ENCODE results near the gene ZNF525.
"Not testable (repeated sequence)": the region's sequence is repeated elsewhere in the genome, so short reads cannot be mapped to it uniquely, and the experiment has no call there.

Gene ZNF525

GRCh38 chr19:53365134-53365898, at the start of gene ZNF525:
TSS of gene ZNF525 (plus strand) at chr19:53365705. CDS start at chr19:53372282, 6,577 bp downstream.
- DNase-seq = peak; percentile 97

- DNase-seq = no peak
These were observed 36.5 kb upstream of the ZNF525 start for GRCh38 chr19:53328967-53329366.

DNA sequence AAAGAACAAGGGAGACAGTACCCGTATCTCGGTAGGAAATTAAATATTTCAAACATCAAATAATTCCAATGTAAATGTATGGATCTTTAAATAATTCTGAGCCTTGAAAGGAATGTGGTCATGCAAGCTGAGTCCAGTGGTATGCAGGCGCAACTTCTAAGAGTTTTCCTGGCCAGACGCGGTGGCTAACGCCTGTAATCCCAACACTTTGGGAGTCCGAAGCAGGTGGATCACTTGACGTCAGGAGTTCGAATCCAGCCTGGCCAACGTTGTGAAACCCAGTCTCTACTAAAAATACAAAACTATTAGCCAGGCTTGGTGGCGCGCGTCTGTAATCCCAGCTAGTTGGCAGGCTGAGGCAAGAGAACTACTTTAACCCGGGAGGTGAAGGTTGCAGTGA, 33.0 kb upstream of the ZNF525 start:
- DNase-seq = no peak

DNA sequence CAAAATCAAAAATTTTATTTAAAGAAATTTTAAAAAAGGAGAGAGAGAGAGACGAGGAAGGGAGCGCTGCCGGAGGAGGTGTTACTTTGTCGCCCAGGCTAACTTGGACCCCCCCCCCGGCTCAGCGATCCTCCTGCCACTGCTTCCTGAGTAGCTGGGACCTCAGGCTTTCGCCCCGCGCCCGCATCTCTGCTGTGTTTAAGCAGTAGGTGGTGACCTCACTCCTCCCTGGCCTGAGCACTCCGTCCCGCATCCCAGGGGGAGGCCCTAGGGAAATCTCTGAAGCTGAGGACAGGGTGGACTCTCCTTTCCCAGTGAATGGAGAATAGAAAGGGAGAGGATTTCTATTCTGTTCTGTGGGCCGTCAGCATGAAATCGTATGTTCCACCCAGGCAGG, 32.4 kb upstream of the ZNF525 start:
- peak; percentile 32 for DNase-seq

DNA sequence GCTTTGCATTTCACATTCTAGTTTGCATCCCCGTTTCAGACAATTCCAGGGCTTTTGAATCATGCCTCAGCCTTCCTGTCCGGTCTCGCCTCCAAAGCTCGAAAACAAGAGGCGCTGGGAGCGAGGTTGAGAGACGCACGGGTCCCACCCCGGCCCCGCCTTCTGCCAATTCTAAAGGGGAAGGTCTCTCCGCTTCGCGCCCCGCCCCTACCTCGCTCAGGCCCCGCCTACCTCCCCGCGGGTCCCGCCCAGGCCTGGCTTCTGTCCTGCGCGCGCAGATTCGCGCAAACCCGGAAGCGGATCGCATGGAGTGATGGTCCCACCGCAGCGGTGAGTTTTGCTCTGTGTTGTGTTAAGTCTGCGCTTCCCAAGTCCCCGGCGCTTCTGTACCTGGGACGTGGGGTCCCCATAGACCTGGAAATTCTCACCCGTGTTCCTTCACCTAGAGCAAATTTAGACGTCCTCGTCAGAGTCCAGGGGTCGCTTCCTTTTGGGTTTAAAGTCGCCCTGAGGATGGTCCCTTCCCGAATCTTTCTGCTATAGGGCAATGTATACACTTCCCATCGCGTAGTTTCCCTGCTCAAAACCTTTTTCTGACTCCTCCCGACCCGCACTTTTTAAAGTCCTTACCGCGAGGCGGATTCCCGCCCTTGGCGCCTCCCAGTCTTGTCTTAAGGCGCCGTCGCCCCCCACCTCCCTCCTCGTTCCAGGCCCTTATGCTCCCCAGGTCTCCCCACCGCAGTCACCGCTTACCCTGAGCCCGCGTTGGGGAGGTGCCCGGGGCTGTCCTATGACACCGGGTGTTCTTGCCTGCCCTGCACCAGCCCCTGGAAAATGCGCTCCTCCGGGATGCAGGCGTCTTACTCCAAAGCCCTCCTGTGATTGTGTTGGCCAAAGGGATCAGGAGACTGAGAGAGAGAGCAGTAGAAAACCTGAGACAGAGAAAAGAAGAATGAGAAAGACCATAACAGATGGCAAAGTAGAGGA, 31.7 kb upstream of the ZNF525 start, which contains the start of gene ZNF845:
Gene ZNF845 (plus strand): TSS at position 287 of the 987 bp plus-strand sequence. CDS start 7,559 bp downstream, outside the sequence.
- peak; percentile 96 for DNase-seq

GRCh38 chr19:53344403-53344802, 21.1 kb upstream of the ZNF525 start:
- not testable (repeated sequence) for DNase-seq

DNA sequence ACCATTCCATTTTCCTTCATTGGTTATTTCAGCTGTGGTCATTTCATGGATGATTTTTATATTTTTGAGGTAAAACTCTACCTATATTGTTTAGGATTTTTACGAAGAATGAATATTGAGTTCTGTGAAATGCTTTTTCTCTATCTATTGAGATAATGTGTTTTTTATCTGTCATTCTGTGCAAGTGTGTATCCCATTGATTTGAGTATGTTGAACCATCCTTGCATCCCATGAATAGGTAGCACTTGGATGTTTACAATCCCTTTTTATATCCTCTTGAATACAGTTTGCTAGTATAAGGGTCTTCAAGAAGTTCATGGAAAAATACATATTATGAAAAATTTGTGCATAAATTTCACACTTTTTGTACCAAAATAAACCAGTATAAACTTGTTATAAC, 9.8 kb upstream of the ZNF525 start:
- no peak for DNase-seq

GRCh38 chr19:53357821-53358581, 7.5 kb upstream of the ZNF525 start:
- no peak for DNase-seq

DNA sequence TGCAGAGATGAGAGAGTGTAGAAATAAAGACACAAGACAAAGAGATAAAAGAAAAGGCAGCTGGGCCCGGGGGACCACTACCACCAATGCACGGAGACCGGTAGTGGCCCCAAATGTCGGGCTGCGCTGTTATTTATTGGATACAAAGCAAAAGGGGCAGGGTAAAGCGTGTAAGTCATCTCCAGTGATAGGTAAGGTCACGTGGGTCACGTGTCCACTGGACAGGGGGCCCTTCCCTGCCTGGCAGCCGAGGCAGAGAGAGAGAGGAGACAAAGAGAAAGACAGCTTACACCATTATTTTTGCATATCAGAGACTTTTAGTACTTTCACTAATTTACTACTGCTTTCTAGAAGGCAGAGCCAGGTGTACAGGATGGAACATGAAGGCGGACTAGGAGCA, 5.4 kb upstream of the ZNF525 start:
- not testable (repeated sequence) for DNase-seq

DNA sequence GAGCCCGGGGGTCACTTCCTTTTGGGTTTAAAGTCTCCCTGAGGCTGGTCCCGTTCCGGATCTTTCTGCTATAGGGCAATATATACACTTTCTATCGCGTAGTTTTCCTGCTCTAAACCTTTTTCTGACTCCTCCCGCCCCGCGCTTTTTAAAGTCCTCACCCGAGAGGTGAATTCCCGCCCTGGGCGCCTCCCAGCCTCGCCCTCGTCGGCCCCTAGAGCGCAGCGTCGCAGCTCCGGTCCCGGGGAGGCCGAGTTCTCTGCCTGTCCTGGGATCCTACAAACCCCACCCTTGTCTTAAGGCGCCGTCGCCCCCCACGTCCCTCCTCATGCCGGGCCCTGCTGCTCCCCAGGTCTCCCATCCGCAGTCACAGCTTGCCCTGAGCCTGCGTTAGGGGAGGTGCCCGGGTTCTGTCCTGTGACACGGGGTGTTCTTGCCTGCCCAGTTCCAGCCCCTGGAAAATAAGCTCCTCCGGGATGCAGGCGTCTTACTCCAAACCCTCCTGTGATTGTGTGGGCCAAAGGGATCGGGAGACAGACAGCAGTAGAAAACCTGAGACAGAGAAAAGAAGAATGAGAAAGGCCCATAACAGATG, 491 bp downstream of the ZNF525 start:
- no peak for DNase-seq

DNA sequence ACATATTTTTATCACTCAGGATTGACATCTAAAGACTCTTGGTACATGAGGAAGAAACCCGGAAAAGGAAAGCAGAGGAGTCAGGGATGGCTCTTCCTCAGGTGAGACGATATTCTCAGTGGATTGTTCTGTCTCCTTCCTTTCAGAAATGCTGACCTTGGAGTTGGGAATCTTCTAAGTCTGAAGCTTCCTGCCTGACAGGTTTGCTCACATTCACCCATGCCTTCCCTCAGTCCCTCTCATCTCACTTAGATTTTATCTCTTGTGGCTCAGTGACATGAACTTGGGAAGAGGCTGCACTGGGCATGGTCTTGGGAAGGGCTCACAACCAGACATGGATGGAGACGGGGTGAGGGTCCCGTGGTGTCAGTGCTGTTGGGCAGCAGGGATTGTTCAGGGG, 6.7 kb downstream of the ZNF525 start:
- no peak for DNase-seq

DNA sequence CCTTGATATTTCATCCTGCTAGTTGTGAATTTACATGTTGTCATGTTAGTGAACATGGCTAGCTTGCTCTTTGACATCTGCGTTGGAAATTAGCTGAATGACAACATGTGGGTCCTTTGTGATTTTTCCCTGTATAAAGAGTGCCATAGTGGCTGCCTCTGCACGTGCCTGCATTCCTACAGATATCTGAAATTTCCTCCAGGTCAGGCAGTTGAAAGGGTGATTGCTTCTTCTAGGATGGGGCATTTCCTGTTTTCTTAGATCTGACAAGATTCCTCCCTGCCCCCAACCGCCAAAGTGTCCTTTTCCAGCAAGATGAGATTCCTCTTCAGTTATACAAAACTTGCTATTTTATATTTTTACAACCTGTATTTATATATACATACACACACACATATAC, 8.8 kb downstream of the ZNF525 start:
- DNase-seq = no peak

GRCh38 chr19:53374743-53375142, 9.2 kb downstream of the ZNF525 start:
- no peak for DNase-seq

DNA sequence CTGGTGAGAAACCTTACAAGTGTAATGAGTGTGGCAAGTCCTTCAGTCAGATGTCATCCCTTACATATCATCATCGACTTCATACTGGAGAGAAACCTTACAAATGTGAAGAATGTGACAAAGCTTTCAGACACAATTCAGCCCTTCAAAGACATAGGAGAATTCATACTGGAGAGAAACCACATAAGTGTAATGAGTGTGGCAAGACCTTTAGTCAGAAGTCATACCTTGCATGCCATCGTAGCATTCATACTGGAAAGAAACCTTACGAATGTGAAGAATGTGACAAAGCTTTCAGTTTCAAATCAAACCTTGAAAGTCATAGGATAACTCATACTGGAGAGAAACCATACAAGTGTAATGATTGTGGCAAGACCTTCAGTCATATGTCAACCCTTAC, 15.9 kb downstream of the ZNF525 start:
- no peak for DNase-seq

GRCh38 chr19:53388168-53388567, 22.7 kb downstream of the ZNF525 start:
- DNase-seq = no peak

- no peak for DNase-seq
These were observed 23.4 kb downstream of the ZNF525 start for GRCh38 chr19:53388904-53389303.

DNA sequence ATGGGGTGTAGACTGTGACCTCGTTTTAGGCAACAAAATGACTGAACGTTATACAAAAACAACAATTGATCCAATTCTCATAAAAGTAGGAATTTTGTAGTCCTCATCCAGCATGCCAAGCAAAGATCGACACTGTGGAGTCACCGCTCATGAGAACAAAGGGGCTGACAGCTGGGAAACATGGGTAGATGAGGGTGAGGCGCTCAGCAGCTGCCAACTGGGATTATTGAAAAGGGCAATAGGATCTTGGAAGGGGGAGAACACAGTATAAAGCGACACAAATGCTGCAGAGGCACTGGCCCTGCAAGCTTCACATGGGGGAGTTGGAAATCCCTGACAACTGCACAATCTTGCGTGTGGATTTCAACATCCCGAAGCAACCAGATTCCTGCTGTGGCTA, 24.1 kb downstream of the ZNF525 start:
- no peak for DNase-seq

GRCh38 chr19:53389978-53390377, 24.5 kb downstream of the ZNF525 start:
- no peak for DNase-seq

DNA sequence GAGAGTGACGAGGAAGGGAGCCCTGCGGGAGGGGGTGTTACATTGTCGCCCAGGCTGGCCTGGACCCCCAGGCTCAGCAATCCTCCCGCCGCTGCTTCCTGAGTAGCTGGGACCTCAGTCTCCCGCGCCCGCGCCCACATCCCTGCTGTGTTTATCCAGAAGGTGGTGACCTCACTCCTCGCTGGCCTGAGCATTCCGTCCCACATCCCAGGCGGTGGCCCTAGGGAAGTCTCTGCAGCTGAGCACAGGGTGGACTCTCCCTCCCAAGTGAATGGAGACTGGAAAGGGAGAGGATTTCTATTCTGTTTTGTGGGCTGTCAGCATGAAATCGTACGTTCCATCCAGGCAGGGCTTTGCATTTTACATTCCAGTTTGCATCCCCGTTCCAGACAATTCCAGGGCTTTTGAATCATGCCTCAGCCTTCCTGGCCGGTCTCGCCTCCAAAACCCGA, 29.0 kb downstream of the ZNF525 start:
- DNase-seq = no peak

GRCh38 chr19:53394974-53395839, 29.7 kb downstream of the ZNF525 start, which contains the start of gene ZNF765:
TSS of gene ZNF765 (plus strand) at chr19:53395149. CDS start at chr19:53398016, 2,867 bp downstream.
- peak; percentile 96 for DNase-seq

- DNase-seq = not testable (repeated sequence)
These were observed 30.5 kb downstream of the ZNF525 start for GRCh38 chr19:53395840-53396524.
